ENCODE measurements around the gene CD27. TPM values are rescaled to one million over a fixed set of nuclear protein-coding genes. Genes with fewer than 3 reads are reported as not detected.

The CD27 gene
- polyA plus RNA-seq, 1 of the 3 experiments (the other 2 are of a cell fraction), result not detected

DNA sequence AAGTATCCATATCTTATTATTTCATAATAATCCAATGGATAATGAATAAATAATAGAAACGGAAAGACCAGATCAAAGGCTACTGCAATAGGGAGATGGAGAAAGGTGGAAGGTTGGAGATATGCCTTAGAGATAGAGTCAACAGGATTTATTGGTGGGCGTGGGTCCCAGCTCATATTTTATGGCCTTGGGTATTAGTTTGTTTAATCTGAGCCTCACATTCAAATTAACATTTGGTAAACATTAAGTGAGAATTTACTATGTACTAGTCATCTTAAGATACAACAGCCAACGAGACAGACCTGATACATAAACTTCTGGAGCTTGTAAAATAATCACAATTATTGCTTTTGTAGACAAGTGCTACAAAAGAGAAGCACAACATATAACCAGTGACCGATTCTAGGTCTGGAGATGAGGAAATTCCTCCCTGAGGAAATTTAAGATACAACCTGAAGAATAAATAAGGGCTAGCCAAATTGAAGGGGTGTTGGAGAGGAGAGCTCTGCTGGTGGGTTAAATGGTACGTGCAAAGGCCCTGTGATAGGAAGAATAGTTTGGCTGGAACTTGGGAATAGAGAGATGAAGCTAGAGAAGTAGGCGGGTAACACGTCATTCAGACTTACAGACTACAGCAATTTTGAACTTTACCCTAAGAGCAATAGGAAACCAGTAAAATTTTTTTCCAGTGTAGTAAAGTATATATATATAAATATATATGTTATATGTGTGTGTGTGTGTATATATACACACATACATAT is 44.7 kb upstream of the CD27 start:
- no peak overlapping the region for H2AFZ ChIP-seq (ENCODE audit: low read depth)
- H3K9me2 ChIP-seq, result no peaks in the 10 kb centered on the region
- no peak overlapping the region for H3K4me3 ChIP-seq (ENCODE audit: low read depth in 2 of 2, low read length in 1 of 2)
- no peaks in the 10 kb centered on the region for H3K27me3 ChIP-seq (ENCODE audit: insufficient read depth)
- ChIA-PET POLR2A (no interaction called here), CTCF (interaction anchor here (1.2 kb wide), 1 partner anchor 12 kb away, joined by 3 read pairs; no protein-coding TSS in a partner anchor)
- no peaks in the 10 kb centered on the region for H3K9me3 ChIP-seq
- TF ChIP-seq GATA2 (CRISPR knock-in tag; IDR thresholded peaks at IDR 0.05) (no peak), RAD21 (IDR thresholded peaks at IDR 0.05; ENCODE audit: low read length) (no peak), RFX5 (IDR thresholded peaks at IDR 0.05; ENCODE audit: low read length) (no peak), RXRA (IDR thresholded peaks at IDR 0.05; ENCODE audit: borderline replicate concordance, low read depth) (no peak), TCF12 (IDR thresholded peaks at IDR 0.05) (no peak), ZBTB33 (IDR thresholded peaks at IDR 0.05; ENCODE audit: borderline replicate concordance, low read depth) (no peak), NFIC (IDR thresholded peaks at IDR 0.05; ENCODE audit: borderline replicate concordance) (no peak), GABPA (IDR thresholded peaks at IDR 0.05; ENCODE audit: low read depth) (no peak)
- H4K20me1 ChIP-seq (ENCODE audit: insufficient read depth), result no peaks in the 10 kb centered on the region
- H3K4me1 ChIP-seq (ENCODE audit: control insufficient read depth in 1 of 2, insufficient read depth in 2 of 2, low read depth in 1 of 2, low read length in 1 of 2), result no peaks in the 10 kb centered on the region
- H3K36me3 ChIP-seq (replicated peaks in 1 of 2; ENCODE audit: control insufficient read depth in 1 of 2, insufficient read depth in 2 of 2, low read length in 1 of 2), result no peaks in the 10 kb centered on the region
- H3K79me2 ChIP-seq (ENCODE audit: insufficient read depth), result no peaks in the 10 kb centered on the region
- no peak for DNase-seq
- H3K4me2 ChIP-seq, result no peak overlapping the region
- 76% methylated on average over 7 of the region's 7 CpGs for WGBS (ENCODE audit: low lambda C conversion rate)
- H3F3A ChIP-seq (replicated peaks; ENCODE audit: insufficient read depth), result no peaks in the 10 kb centered on the region
- no peak overlapping the region for H3K9ac ChIP-seq
- no peak overlapping the region for H3K27ac ChIP-seq (ENCODE audit: low read depth in 2 of 2, low read length in 1 of 2)

- Histone ChIP-seq H4K20me1 (ENCODE audit: insufficient read depth) (no peaks in the 10 kb centered on the region), H3K79me2 (ENCODE audit: insufficient read depth) (no peaks in the 10 kb centered on the region), H3F3A (replicated peaks; ENCODE audit: insufficient read depth) (no peaks in the 10 kb centered on the region), H3K9me3 (no peaks in the 10 kb centered on the region), H2AFZ (ENCODE audit: low read depth) (no peak overlapping the region), H3K4me2 (no peak overlapping the region), H3K36me3 (replicated peaks in 1 of 2; ENCODE audit: control insufficient read depth in 1 of 2, insufficient read depth in 2 of 2, low read length in 1 of 2) (no peaks in the 10 kb centered on the region), H3K27ac (ENCODE audit: low read depth in 2 of 2, low read length in 1 of 2) (no peak overlapping the region), H3K4me1 (ENCODE audit: control insufficient read depth in 1 of 2, insufficient read depth in 2 of 2, low read depth in 1 of 2, low read length in 1 of 2) (no peaks in the 10 kb centered on the region), H3K4me3 (ENCODE audit: low read depth in 2 of 2, low read length in 1 of 2) (no peak overlapping the region), H3K9ac (no peak overlapping the region), H3K9me2 (no peaks in the 10 kb centered on the region), H3K27me3 (ENCODE audit: insufficient read depth) (no peaks in the 10 kb centered on the region)
- ChIA-PET CTCF (interaction anchor here (0.9 to 1.3 kb wide), 3 partner anchors 13 to 19 kb away, joined by 3 to 5 read pairs (median 4); no protein-coding TSS in a partner anchor), POLR2A (no interaction called here)
- WGBS (ENCODE audit: low lambda C conversion rate), result 72% methylated on average over 5 of the region's 5 CpGs
- TF ChIP-seq GABPA (IDR thresholded peaks at IDR 0.05; ENCODE audit: low read depth), result no peak
- TF ChIP-seq, protein P1, sequence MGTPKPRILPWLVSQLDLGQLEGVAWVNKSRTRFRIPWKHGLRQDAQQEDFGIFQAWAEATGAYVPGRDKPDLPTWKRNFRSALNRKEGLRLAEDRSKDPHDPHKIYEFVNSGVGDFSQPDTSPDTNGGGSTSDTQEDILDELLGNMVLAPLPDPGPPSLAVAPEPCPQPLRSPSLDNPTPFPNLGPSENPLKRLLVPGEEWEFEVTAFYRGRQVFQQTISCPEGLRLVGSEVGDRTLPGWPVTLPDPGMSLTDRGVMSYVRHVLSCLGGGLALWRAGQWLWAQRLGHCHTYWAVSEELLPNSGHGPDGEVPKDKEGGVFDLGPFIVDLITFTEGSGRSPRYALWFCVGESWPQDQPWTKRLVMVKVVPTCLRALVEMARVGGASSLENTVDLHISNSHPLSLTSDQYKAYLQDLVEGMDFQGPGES (IDR thresholded peaks at IDR 0.05; ENCODE audit: low read depth, low read length), result no peak
- no peak for TF ChIP-seq SMC3 (IDR thresholded peaks at IDR 0.05; ENCODE audit: low read depth, low read length)
- TF ChIP-seq NFIC (IDR thresholded peaks at IDR 0.05; ENCODE audit: borderline replicate concordance), result no peak
- TF ChIP-seq RCOR1 (IDR thresholded peaks at IDR 0.05; ENCODE audit: low read length), result no peak
- no peak for TF ChIP-seq CHD2 (IDR thresholded peaks at IDR 0.05; ENCODE audit: low read length, partially characterized antibody)
- TF ChIP-seq FOSL2 (IDR thresholded peaks at IDR 0.05; ENCODE audit: borderline replicate concordance, low read depth), result no peak
- no peak for TF ChIP-seq RAD21 (IDR thresholded peaks at IDR 0.05; ENCODE audit: low read length)
- TF ChIP-seq YY1 (IDR thresholded peaks at IDR 0.05; ENCODE audit: low read depth), result no peak
- no peak for DNase-seq
Observed at GRCh38 chr12:6404390-6404789, 40.4 kb upstream of the CD27 start.

Data from SK-N-SH (cell line).